HCEC 1CT (cell line): ENCODE results near the gene FOXK2.
A peak's percentile ranks its signal among the peaks of the same experiment; 100 is the strongest.

Experiments used
- DNase-seq: peaks from one replicate; pipeline ENCODE4 v3.0.0-alpha.2; 2017

The FOXK2 gene

GRCh38 chr17:82613283-82614094 lies 94.0 kb downstream of the FOXK2 start:
- no peak for DNase-seq

- DNase-seq, result no peak
These were observed 94.6 kb downstream of the FOXK2 start for GRCh38 chr17:82614095-82614631.

- no peak for DNase-seq
These were observed 95.8 kb downstream of the FOXK2 start for GRCh38 chr17:82615084-82616020.

- DNase-seq, result no peak
These were observed 96.6 kb downstream of the FOXK2 start for GRCh38 chr17:82616021-82616711.

GRCh38 chr17:82619211-82619610 lies 99.7 kb downstream of the FOXK2 start:
- DNase-seq, result no peak

- no peak for DNase-seq
These were observed 100.1 kb downstream of the FOXK2 start for GRCh38 chr17:82619641-82620040.

GRCh38 chr17:82623707-82624106 lies 104.2 kb downstream of the FOXK2 start:
- DNase-seq, result no peak

- DNase-seq, result no peak
These were observed 107.9 kb downstream of the FOXK2 start for GRCh38 chr17:82627405-82627804.

GRCh38 chr17:82629748-82630147 lies 110.2 kb downstream of the FOXK2 start:
- no peak for DNase-seq

- DNase-seq, result no peak
These were observed 110.7 kb downstream of the FOXK2 start for GRCh38 chr17:82630212-82630611.

- no peak for DNase-seq
These were observed 112.0 kb downstream of the FOXK2 start for GRCh38 chr17:82631544-82631943.

- no peak for DNase-seq
These were observed 112.9 kb downstream of the FOXK2 start for GRCh38 chr17:82632451-82632850.

- no peak for DNase-seq
These were observed 113.8 kb downstream of the FOXK2 start for GRCh38 chr17:82633343-82633742.

- DNase-seq, result no peak
These were observed 117.4 kb downstream of the FOXK2 start for GRCh38 chr17:82636626-82637598.

GRCh38 chr17:82638183-82638773 lies 118.7 kb downstream of the FOXK2 start:
- DNase-seq, result no peak

- no peak for DNase-seq
These were observed 120.1 kb downstream of the FOXK2 start for GRCh38 chr17:82639628-82640027.

- no peak for DNase-seq
These were observed 120.5 kb downstream of the FOXK2 start for GRCh38 chr17:82640036-82640435.

- no peak for DNase-seq
These were observed 122.5 kb downstream of the FOXK2 start for GRCh38 chr17:82642022-82642421.

GRCh38 chr17:82644148-82644547 lies 124.6 kb downstream of the FOXK2 start:
- no peak for DNase-seq

- DNase-seq, result peak; percentile 51
These were observed 126.0 kb downstream of the FOXK2 start for GRCh38 chr17:82645516-82645915.

- no peak for DNase-seq
These were observed 128.1 kb downstream of the FOXK2 start for GRCh38 chr17:82647593-82648164.
